Ishikawa (cell line): ENCODE results near the gene NRBP1.

ENCODE experiments used
- CEBPB ChIP-seq: IDR thresholded peaks from 2 replicates; pipeline ENCODE4 v1.6.1; 2012
- CREB1 ChIP-seq: IDR thresholded peaks from 2 replicates; pipeline ENCODE4 v1.6.1; 2012; ENCODE audit warnings: low read depth
- EGR1 ChIP-seq: IDR thresholded peaks from 2 replicates; pipeline ENCODE4 v1.6.1; 2012
- EP300 ChIP-seq: IDR thresholded peaks from 2 replicates; pipeline ENCODE4 v1.6.1; 2012; ENCODE audit warnings: borderline replicate concordance
- FOXM1 ChIP-seq: IDR thresholded peaks from 2 replicates; pipeline ENCODE4 v1.6.1; 2012; ENCODE audit warnings: low read depth, borderline replicate concordance
- NFIC ChIP-seq: IDR thresholded peaks from 2 replicates; pipeline ENCODE4 v1.6.1; 2012
- RAD21 ChIP-seq: IDR thresholded peaks from 2 replicates; pipeline ENCODE4 v1.6.1; 2012; ENCODE audit warnings: low read depth
- TAF1 ChIP-seq: IDR thresholded peaks from 2 replicates; pipeline ENCODE4 v1.6.1; 2012; ENCODE audit warnings: low read depth, mild to moderate bottlenecking
- TCF12 ChIP-seq: IDR thresholded peaks from 2 replicates; pipeline ENCODE4 v1.6.1; 2012; ENCODE audit warnings: low read depth
- TEAD4 ChIP-seq: IDR thresholded peaks from 2 replicates; pipeline ENCODE4 v1.6.1; 2012
- YY1 ChIP-seq: IDR thresholded peaks from 2 replicates; pipeline ENCODE4 v1.6.1; 2012; ENCODE audit warnings: low read depth
- ZBTB7A ChIP-seq: IDR thresholded peaks from 2 replicates; pipeline ENCODE4 v1.6.1; 2012; ENCODE audit warnings: low read depth
- TF ChIP-seq, protein P1 (sequence below): IDR thresholded peaks from 2 replicates; pipeline ENCODE4 v1.6.1; 2012; ENCODE audit warnings: low read depth, mild to moderate bottlenecking
- TF ChIP-seq, protein P2 (sequence below): IDR thresholded peaks from 2 replicates; pipeline ENCODE4 v1.6.1; 2012
- TF ChIP-seq, protein P3 (sequence below): IDR thresholded peaks from 2 replicates; pipeline ENCODE4 v1.6.1; 2012

NRBP1 gene

DNA sequence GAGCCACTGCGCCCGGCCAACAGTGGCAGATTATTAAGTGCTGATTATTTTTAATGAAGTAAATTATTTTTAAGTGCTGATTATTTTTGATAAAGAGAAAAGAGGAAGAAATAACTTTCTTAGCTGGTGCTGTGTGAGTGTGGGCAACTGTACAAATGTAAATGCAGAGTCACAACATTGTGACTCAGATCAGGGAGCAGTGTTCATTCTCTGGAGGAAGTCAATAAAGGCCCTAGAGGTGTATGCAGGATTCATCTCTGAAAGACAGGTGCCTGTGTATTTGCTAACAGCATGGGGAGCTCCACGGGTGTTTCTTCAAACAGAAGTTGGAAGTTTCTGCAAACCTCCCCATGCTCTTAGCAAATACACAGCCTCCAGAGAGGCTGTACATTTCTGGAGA, 19.9 kb downstream of the NRBP1 start:
- TF ChIP-seq, protein P1, sequence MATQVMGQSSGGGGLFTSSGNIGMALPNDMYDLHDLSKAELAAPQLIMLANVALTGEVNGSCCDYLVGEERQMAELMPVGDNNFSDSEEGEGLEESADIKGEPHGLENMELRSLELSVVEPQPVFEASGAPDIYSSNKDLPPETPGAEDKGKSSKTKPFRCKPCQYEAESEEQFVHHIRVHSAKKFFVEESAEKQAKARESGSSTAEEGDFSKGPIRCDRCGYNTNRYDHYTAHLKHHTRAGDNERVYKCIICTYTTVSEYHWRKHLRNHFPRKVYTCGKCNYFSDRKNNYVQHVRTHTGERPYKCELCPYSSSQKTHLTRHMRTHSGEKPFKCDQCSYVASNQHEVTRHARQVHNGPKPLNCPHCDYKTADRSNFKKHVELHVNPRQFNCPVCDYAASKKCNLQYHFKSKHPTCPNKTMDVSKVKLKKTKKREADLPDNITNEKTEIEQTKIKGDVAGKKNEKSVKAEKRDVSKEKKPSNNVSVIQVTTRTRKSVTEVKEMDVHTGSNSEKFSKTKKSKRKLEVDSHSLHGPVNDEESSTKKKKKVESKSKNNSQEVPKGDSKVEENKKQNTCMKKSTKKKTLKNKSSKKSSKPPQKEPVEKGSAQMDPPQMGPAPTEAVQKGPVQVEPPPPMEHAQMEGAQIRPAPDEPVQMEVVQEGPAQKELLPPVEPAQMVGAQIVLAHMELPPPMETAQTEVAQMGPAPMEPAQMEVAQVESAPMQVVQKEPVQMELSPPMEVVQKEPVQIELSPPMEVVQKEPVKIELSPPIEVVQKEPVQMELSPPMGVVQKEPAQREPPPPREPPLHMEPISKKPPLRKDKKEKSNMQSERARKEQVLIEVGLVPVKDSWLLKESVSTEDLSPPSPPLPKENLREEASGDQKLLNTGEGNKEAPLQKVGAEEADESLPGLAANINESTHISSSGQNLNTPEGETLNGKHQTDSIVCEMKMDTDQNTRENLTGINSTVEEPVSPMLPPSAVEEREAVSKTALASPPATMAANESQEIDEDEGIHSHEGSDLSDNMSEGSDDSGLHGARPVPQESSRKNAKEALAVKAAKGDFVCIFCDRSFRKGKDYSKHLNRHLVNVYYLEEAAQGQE = no peak
- TF ChIP-seq EGR1 = no peak
- no peak for TF ChIP-seq FOXM1
- TF ChIP-seq EP300 = no peak

DNA sequence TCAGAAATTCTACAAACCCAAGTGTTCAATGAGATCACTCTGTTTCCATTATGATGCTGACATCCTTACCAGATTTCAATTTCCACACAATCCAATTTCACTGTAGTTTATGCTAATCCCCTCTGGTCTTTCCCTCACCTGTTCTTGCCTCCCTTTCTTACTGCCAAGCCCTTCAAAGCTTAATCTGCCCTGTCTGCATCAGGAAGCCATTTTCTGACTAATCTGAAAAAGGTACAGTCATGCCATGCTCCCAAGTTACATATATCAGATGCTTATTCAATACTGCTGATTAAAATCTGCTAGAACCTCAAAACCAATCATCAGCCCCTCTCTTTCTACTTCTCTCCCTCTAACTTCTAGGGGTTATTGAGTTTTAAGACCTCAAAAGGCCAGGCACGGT, 22.7 kb downstream of the NRBP1 start:
- TF ChIP-seq, protein P1 = no peak
- TF ChIP-seq, protein P2, sequence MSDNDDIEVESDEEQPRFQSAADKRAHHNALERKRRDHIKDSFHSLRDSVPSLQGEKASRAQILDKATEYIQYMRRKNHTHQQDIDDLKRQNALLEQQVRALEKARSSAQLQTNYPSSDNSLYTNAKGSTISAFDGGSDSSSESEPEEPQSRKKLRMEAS = no peak
- TF ChIP-seq TAF1 = no peak
- no peak for TF ChIP-seq CREB1
- TF ChIP-seq TEAD4 = no peak
- no peak for TF ChIP-seq RAD21
- TF ChIP-seq TCF12 = no peak
- TF ChIP-seq NFIC = no peak

DNA sequence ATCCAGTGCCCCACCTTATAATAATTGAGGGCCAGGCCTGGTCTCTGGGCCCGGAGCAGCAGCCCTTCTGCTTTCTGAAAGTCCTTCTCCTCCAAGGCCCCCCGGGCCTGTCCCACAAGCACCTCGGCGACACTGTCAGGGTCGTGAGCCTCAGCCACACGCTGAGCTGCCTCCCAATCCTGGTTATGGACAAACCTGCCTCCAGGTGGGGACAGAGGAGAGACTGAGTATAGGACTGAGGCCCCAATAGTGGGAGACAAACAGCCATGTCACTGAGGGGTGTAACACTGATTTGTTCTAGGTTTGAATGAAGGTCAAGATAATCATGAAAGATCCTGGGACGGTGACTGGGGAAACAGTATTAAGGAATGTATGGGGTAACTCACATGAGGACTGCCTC, 25.5 kb downstream of the NRBP1 start:
- no peak for TF ChIP-seq FOXM1
- TF ChIP-seq, protein P2 = no peak
- TF ChIP-seq RAD21 = no peak
- TF ChIP-seq EGR1 = no peak
- no peak for TF ChIP-seq TCF12

DNA sequence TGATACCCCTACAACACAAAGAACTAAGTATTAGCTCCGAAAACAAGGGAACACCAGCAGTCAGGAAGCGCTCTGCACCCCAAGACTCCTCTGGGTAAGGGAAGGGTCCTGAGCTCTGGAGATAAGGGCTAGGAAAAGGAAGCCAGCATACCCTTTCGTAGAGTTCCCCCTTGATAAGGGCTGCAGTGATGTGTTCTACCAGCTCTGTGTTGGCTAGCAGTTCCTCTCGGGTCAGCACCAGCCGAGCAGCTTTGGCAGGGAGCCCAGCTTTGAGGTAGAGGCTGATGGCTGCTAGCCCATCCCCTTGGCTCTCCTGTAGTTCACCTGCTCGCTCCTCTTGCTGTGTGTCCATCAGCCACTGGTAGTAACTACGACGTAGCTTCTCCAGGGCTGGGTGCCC, 32.7 kb downstream of the NRBP1 start:
- no peak for TF ChIP-seq RAD21
- TF ChIP-seq FOXM1 = no peak
- TF ChIP-seq CREB1 = no peak
- TF ChIP-seq, protein P3, sequence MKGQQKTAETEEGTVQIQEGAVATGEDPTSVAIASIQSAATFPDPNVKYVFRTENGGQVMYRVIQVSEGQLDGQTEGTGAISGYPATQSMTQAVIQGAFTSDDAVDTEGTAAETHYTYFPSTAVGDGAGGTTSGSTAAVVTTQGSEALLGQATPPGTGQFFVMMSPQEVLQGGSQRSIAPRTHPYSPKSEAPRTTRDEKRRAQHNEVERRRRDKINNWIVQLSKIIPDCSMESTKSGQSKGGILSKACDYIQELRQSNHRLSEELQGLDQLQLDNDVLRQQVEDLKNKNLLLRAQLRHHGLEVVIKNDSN = no peak
- no peak for TF ChIP-seq EGR1
- no peak for TF ChIP-seq TEAD4
- no peak for TF ChIP-seq TAF1
- TF ChIP-seq, protein P1 = no peak
- no peak for TF ChIP-seq EP300
- TF ChIP-seq, protein P2 = no peak
- no peak for TF ChIP-seq CEBPB
- TF ChIP-seq ZBTB7A = no peak
- no peak for TF ChIP-seq NFIC
- no peak for TF ChIP-seq TCF12
- no peak for TF ChIP-seq YY1

DNA sequence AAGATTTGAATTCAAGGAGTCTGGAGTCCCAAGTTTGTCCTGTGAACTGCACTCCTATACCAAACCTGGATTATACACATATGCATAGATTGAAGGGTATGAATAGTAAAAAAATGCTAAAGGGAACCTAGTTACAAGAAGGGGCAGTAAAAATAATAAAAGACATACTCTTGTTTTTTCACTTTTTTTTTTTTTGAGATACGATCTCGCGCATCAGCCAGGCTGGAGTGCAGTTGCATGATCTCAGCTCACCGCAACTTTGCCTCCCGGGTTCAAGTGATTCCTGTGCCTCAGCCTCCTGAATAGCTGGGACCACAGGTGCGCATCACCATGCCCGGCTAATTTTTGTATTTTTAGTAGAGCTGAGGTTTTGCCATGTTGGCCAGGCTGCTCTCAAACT, 36.0 kb downstream of the NRBP1 start:
- TF ChIP-seq, protein P2 = no peak
- TF ChIP-seq FOXM1 (no peak), NFIC (no peak), TAF1 (no peak), EP300 (no peak), TCF12 (no peak), TEAD4 (no peak), ZBTB7A (no peak), EGR1 (no peak), CREB1 (no peak), CEBPB (no peak)
- TF ChIP-seq, protein P3 = no peak
